Ecto neural progenitor cell (in vitro differentiated cells): ENCODE data around the gene CDHR1.

Experiments
- DNase-seq: peaks from one replicate; pipeline ENCODE4 v3.0.0-alpha.2; 2018; ENCODE audit warnings: low spot score

CDHR1 gene

DNA sequence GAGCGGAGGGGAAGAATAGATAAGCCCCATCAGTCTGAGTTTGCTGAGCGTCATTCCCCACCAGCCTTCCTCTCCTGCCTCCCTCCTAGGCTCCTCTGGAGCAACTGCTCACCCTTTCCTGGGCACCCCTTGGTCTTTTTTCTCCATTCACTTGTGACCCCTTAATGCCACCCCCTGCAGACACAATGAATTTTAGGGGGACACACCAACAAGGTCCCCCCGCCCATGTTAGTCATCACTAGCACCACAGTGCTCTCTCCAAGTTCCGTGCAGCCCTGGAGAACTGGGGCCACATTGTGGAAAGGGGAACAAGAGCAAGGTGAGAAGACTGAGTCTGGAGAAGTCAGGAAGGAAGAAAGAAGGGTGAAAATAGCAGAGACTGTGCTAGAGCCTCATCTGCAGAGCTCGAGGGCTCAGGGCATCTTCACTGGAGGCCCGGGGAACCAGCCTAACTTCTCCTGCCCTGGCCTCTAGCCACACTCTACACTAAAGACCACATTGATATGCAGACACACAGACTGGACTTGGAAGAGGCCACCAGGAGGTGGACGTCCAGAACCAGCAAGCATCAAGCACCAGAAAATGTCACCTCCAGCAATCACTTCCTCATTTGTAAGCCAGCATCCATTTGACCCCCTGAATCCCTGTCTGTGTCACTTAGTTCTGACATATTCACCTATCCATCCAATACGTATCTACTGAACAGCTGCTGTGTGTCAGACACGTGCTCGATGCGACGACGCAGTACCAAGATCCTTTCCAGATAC is 68.0 kb downstream of the CDHR1 start:
- peak; percentile 19 for DNase-seq

DNA sequence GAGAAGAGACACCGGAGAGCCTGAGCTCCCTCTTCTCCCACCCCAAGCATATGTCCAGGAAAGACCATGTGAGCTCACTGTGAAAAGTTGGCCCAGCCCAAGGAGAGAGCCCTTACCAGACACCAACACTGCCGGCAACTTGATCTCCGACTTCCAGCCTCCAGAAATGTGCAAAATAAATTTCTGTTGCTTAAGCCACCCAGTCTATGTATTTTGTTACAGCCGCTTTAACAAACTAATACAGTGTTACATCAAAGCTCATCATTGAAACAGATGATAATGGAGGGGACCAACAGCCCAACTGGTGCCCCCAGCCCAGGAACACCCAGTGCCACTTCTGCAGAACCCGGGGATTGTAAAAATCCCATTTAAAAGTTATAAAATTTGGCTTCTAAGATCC is 69.4 kb downstream of the CDHR1 start:
- peak; percentile 10 for DNase-seq

DNA sequence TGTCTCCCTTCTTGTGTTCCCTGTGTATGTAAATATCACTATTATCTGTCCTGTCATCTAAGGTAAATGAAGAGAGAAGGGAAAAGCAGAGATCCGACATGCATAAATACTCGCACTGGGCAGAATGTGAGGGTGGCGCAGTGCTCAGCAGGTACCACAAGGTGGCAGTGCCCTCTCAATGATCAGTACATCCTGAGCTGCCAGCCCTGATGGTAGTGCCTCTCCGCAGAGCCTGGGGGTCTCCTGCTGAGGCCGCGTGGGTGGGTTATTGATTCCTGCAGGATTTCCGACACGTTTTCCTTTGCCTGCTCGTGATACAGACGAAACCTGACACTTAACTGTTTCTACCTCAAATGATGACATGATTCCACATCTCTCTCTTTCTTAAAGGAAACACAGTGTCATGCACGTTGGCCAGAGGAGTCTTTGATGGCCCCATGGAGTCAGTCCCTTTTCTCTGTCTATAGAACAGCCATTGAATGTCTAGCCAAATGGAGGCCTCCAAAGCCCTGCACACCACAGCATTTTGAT is 70.3 kb downstream of the CDHR1 start:
- peak; percentile 81 for DNase-seq

DNA sequence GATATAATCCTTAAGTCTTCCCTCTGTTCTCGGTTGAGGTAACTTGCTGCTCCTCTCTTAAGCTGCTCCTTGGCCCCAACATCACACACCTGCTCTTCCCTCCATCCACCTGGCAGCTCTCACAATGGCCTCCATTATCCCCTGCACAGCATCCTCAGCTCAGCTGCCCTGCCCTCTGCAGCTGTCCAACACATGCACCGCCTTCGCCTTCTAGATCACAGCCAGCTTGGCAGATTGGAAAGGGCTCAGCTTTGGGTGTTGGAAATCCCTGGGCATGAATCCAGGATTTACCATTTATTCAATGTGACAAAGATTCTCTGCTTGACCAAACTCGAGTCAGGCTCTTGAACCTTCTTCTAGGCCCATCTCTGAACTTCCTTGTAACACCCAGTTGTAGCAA is 71.1 kb downstream of the CDHR1 start:
- DNase-seq, result no peak

DNA sequence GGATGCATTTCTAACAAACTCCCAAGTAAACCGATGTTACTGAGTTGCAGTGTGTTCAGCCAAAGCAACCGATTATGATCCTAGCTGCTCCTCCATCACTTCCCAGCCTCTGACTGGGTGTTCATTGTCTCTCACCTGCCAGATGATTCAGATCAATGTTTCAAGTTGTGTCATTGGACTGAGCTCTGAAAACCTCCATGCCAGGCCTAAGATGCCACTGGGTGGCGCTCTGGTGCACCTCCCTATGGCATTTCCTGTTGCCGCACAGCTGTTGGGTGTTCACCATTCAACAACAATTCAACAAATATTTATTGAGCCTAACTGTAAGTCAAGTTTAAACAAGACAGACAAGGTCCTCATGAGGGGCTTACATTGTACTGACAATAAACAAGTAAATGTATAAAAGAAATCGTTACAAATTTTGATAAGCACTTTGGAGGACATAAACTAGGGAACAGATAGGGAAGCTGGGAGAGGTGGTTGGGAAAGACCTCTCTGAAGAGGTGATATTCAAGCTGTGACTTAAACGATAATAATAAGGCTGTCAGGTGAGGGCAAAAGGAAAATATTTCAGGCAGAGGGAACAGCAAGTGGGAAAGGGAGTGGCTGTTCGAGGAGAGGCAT is 73.3 kb downstream of the CDHR1 start:
- peak; percentile 69 for DNase-seq

DNA sequence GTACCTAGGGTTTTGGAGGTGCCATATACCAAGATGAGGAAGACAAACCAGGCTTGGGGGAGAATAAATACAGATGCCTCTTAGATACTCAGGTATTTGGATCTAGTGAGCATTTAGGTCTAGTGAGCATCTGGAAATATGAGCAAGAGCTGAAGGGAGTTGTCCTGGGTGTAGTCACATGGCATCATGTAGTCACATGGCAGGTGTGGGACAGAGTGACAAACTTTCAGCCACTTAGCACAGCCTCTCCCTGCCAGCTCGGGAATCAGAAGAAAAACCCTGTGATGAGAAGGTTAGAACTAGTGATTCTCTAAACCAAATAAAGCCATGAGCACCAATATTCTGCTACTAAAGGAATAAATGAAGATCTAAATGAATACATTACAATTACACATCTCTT is 74.8 kb downstream of the CDHR1 start:
- DNase-seq, result no peak
